Neutrophil (primary cell): ENCODE data around the gene KLHDC8A.

Experiments
- H3K27ac ChIP-seq: fragments of 200-600 bp; sonication (generic); 2 replicates; pipeline ENCODE4 v1.5.1; 2016; ENCODE audit warnings: mild to moderate bottlenecking, moderate library complexity
- H3K27me3 ChIP-seq: fragments of 200-600 bp; sonication (generic); 2 replicates; pipeline ENCODE4 v1.6.0; 2016; ENCODE audit warnings: mild to moderate bottlenecking
- H3K36me3 ChIP-seq: fragments of 200-600 bp; sonication (generic); 2 replicates; pipeline ENCODE4 v1.5.1; 2017
- H3K4me1 ChIP-seq, 2 experiments: fragments of 200-600 bp in 1 of 2; sonication (generic) in 1 of 2; 1 replicate in 1 of 2; 2 replicates in 1 of 2; pipeline versions ENCODE4 v1.5.1 to v1.6.1; 2013 to 2016; ENCODE audit warnings: low read depth in 1 of 2, low read length in 1 of 2, mild to moderate bottlenecking in 1 of 2, moderate library complexity in 1 of 2; ENCODE audit not compliant: control insufficient read depth in 1 of 2, insufficient read depth in 1 of 2
- H3K4me3 ChIP-seq, 2 experiments: fragments of 200-600 bp in 1 of 2; sonication (generic) in 1 of 2; 1 replicate in 1 of 2; 2 replicates in 1 of 2; pipeline ENCODE4 v1.5.1; 2013 to 2016; ENCODE audit warnings: low read depth in 1 of 2, low read length in 1 of 2, mild to moderate bottlenecking in 1 of 2, moderate library complexity in 1 of 2
- H3K9me3 ChIP-seq: fragments of 200-600 bp; sonication (generic); 2 replicates; pipeline ENCODE4 v1.5.1; 2016
- TF ChIP-seq, protein P1 (sequence below): fragments of 200-600 bp; sonication (generic); IDR thresholded peaks from 2 replicates; pipeline ENCODE4 v1.5.1; 2016; ENCODE audit warnings: antibody characterized with exemption

The KLHDC8A gene

DNA sequence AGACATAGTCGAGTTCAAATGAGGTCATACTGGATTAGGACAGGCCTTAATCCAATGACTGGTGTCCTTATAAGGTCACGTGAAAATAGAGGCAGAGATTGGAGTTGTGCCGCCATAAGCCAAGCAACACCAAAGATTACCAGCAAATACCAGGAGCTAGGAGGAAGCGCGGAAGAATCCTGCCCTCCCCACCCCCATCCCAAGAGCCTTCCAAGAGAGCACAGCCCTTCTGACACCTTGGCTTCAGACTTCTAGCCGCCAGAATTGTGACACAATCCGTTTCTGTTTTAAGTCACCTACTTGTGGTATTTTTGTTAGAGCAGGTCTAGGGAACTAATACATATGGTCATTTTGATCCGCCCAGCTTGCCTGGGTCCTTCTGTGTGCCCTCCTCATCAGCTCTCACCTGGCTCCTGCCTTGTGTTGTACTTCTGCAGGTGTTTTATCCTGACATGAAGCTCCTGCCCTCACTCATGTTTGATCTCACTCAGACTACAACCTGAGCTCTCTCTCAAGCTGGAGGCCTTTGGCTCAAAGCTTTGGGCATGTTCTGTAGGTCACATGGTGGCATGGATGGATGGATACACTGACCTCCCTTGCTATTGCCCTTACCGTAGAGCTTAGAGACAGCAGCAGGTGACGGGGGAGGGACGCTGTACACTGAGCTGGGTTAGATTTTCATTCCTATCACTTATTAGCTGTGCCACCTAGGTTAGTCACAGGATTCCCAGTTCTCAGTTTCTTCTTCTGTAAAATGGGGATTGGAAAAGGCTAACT is 24.5 kb downstream of the KLHDC8A start:
- TF ChIP-seq, protein P1, sequence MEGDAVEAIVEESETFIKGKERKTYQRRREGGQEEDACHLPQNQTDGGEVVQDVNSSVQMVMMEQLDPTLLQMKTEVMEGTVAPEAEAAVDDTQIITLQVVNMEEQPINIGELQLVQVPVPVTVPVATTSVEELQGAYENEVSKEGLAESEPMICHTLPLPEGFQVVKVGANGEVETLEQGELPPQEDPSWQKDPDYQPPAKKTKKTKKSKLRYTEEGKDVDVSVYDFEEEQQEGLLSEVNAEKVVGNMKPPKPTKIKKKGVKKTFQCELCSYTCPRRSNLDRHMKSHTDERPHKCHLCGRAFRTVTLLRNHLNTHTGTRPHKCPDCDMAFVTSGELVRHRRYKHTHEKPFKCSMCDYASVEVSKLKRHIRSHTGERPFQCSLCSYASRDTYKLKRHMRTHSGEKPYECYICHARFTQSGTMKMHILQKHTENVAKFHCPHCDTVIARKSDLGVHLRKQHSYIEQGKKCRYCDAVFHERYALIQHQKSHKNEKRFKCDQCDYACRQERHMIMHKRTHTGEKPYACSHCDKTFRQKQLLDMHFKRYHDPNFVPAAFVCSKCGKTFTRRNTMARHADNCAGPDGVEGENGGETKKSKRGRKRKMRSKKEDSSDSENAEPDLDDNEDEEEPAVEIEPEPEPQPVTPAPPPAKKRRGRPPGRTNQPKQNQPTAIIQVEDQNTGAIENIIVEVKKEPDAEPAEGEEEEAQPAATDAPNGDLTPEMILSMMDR, result no peak
- Histone ChIP-seq H3K27ac (no peak overlapping the region), H3K9me3 (no peaks in the 10 kb centered on the region), H3K36me3 (no peaks in the 10 kb centered on the region), H3K4me1 (no peaks in the 10 kb centered on the region), H3K27me3 (peaks cover 40% of the 10 kb centered on the region), H3K4me3 (no peak overlapping the region)

DNA sequence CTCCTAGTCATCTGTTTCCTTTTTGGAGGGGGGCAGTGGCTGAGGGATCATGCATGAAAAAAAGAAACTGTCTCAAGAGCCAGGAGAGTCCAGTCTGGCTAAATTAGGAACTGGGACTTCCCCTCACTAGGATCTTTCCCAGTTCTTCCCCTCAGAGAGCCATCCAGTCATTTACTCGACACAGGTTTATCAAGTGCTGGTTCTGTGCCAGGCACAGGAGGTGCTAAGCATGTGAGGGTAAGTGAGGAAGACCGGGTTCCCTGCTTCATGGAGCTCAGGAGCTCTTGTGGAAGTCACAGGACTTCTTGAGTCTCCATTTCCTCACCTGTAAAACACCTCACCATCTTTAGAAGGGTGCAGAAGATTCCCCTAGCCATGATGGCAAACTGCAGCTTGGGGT is 26.6 kb downstream of the KLHDC8A start:
- Histone ChIP-seq H3K4me3 (no peak overlapping the region), H3K27me3 (peaks cover 41% of the 10 kb centered on the region), H3K36me3 (no peaks in the 10 kb centered on the region), H3K9me3 (no peaks in the 10 kb centered on the region), H3K4me1 (peaks cover 3 to 7% of the 10 kb centered on the region in 2 experiments), H3K27ac (no peak overlapping the region)
- TF ChIP-seq, protein P1, result no peak

DNA sequence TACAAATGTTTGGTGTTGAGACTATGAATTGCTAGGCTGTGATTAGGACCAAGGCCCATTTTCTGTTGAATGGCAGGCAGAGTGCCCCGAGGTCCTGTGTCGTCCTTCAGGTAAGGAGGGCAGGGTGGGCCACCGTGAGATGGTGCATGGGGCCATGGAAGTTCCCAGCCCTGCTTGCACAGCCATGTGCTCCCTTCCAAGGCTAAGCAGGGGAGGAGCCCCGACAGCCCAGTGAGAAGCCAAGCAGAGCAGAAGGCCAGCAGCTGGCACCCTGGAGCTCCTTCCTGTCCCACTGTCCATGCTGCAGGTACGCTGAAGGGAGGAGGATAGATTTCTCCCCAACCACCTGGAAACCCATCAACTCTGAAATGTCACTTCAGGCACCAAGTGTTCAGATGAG is 27.0 kb downstream of the KLHDC8A start:
- peaks cover 38% of the 10 kb centered on the region for H3K27me3 ChIP-seq
- no peaks in the 10 kb centered on the region for H3K36me3 ChIP-seq
- no peaks in the 10 kb centered on the region for H3K9me3 ChIP-seq
- TF ChIP-seq, protein P1, result no peak
- no peak overlapping the region for H3K4me3 ChIP-seq
- H3K4me1 ChIP-seq, result peaks cover 3 to 11% of the 10 kb centered on the region in 2 experiments
- H3K27ac ChIP-seq, result no peak overlapping the region

DNA sequence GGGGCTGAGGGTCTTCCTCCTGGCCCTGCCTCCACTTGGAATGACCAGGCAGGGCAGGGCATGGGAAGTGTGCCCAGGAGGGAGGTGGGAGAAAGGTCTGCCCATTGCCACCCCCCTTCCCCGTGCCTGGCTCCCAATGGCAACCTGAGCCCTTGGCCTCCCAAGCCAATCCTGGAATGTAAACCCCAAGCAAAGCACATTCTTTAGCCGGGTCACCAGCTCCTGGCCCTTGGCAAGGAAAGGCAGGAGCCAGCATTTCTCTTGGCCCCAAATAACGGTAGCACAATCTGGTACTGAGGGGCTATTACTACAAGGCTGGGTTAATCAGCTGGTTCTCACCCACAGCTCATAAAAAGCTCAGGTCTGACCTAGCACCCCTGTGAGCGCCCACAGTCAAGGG is 28.2 kb downstream of the KLHDC8A start:
- TF ChIP-seq, protein P1, result no peak
- H3K9me3 ChIP-seq, result no peaks in the 10 kb centered on the region

DNA sequence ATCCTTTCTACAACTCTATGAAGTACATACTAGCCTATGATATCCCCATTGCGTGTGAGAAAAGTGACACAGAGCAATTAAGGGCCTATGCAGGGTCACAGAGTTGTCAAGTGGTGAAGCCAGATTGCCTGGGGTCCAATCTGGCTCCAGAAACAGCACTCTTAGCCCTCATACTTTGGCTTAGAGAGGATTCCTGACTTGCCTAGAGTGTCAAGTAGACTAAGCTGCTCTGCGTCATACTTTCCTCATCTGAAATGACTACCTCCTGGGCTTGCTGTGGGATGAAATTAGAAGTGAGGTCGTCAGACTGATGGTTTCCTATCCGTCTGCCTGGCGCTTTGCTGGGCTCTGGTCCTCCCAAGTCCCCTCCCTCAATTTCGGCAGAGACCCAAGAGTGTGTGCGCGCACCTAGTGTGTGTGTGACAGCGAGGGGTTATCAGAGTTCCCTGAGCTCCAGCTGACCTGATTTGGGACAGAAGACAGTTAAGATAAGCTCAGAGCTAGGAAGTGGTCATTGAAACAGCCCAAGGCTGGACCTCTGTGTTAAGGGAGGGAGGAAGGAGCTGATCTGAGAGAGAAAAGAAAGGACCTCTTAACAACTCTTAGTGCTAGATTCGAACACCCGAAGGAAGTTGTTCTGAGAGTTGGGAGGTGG is 29.8 kb downstream of the KLHDC8A start:
- TF ChIP-seq, protein P1, result no peak
- peaks cover 32% of the 10 kb centered on the region for H3K27me3 ChIP-seq
- no peak overlapping the region for H3K27ac ChIP-seq
- H3K4me1 ChIP-seq, result peaks cover 7 to 16% of the 10 kb centered on the region in 2 experiments
- no peaks in the 10 kb centered on the region for H3K9me3 ChIP-seq
- H3K36me3 ChIP-seq, result no peaks in the 10 kb centered on the region
- H3K4me3 ChIP-seq, result no peak overlapping the region

More for the DNA sequence above, 28.2 kb downstream of the KLHDC8A start:
- peaks cover 3 to 12% of the 10 kb centered on the region in 2 experiments for H3K4me1 ChIP-seq
- H3K27me3 ChIP-seq, result peaks cover 32% of the 10 kb centered on the region
- H3K4me3 ChIP-seq, result no peak overlapping the region
- H3K36me3 ChIP-seq, result no peaks in the 10 kb centered on the region
- no peak overlapping the region for H3K27ac ChIP-seq
